ENCODE measurements around the gene RGN.
A peak's percentile ranks its signal among the peaks of the same experiment; 100 is the strongest.
"Not testable (repeated sequence)": the region's sequence is repeated elsewhere in the genome, so short reads cannot be mapped to it uniquely, and the experiment has no call there.

The RGN gene

GRCh38 chrX:47078129-47079043 is at the start of gene RGN:
RGN (plus strand) TSS chrX:47078443; CDS start chrX:47081145, 2,702 bp downstream.
- DNase-seq (ENCODE audit: low spot score), result no peak

GRCh38 chrX:47030339-47030738 is 47.9 kb upstream of the RGN start:
- peak; percentile 49 for DNase-seq (ENCODE audit: low spot score)

GRCh38 chrX:47047989-47048388 is 30.3 kb upstream of the RGN start:
- no peak for DNase-seq (ENCODE audit: low spot score)

GRCh38 chrX:47059142-47059874 is 18.9 kb upstream of the RGN start:
- DNase-seq (ENCODE audit: low spot score), result no peak

- no peak for DNase-seq (ENCODE audit: low spot score)
These were observed 17.5 kb upstream of the RGN start for GRCh38 chrX:47060708-47061107.

GRCh38 chrX:47061238-47061919 is 16.9 kb upstream of the RGN start:
- no peak for DNase-seq (ENCODE audit: low spot score)

- DNase-seq (ENCODE audit: low spot score), result no peak
These were observed 15.1 kb upstream of the RGN start for GRCh38 chrX:47063179-47063578.

- DNase-seq (ENCODE audit: low spot score), result no peak
These were observed 10.0 kb upstream of the RGN start for GRCh38 chrX:47068214-47068613.

- no peak for DNase-seq (ENCODE audit: low spot score)
These were observed 9.5 kb upstream of the RGN start for GRCh38 chrX:47068720-47069119.

GRCh38 chrX:47080215-47080914 is 2.1 kb downstream of the RGN start:
- no peak for DNase-seq (ENCODE audit: low spot score)

GRCh38 chrX:47080915-47081236 is 2.6 kb downstream of the RGN start:
- no peak for DNase-seq (ENCODE audit: low spot score)

GRCh38 chrX:47091149-47091775 is 13.0 kb downstream of the RGN start:
- no peak for DNase-seq (ENCODE audit: low spot score)

GRCh38 chrX:47093248-47093647 is 15.0 kb downstream of the RGN start:
- DNase-seq (ENCODE audit: low spot score), result peak; percentile 1

- DNase-seq (ENCODE audit: low spot score), result no peak
These were observed 15.6 kb downstream of the RGN start for GRCh38 chrX:47093860-47094259.

- DNase-seq (ENCODE audit: low spot score), result no peak
These were observed 18.8 kb downstream of the RGN start for GRCh38 chrX:47097018-47097417.

GRCh38 chrX:47098338-47099094 is 20.3 kb downstream of the RGN start:
- DNase-seq (ENCODE audit: low spot score), result no peak

GRCh38 chrX:47101206-47101605 is 23.0 kb downstream of the RGN start:
- DNase-seq (ENCODE audit: low spot score), result no peak

- not testable (repeated sequence) for DNase-seq (ENCODE audit: low spot score)
These were observed 32.8 kb downstream of the RGN start for GRCh38 chrX:47110936-47111615.

- DNase-seq (ENCODE audit: low spot score), result no peak
These were observed 34.2 kb downstream of the RGN start for GRCh38 chrX:47112316-47112954.

All from CD4-positive, alpha-beta T cell treated with Interleukin-2 at 100 ng/mL for 4 hours (primary cell).